COLO668 (cell line): ENCODE data around the gene SCN11A.

Source experiments
- DNase-seq: peaks from one replicate; lab custom pipeline; 2025; ENCODE audit not compliant: unreplicated experiment; lab: John Stamatoyannopoulos, UW

SCN11A gene

DNA sequence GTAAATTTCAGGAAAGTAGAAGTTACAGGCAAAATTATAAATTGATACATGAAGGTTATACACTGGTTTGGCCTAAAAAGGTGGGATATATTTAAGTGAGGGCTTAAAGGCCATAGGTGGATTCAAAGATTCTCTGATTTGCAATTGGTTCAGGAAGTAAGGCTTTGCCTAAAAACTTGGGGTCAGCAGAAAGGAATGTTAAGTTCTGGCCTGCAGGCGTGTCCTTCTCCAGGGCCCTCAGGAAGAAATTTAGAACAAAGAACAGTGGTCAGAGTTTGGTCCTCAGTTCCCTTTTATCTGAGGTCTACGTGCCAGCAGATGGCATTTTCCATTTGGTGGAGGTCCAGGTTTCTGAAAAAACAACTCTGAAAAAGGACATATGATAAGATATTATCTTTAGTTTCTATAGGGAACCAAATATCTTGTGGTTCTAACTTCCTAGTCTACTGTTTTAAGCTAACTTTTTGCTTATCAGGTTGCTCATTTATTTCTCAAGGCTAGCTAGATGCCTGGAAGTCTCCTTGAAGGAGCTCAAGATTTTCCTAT, 40.5 kb downstream of the SCN11A start:
- no peak for DNase-seq

DNA sequence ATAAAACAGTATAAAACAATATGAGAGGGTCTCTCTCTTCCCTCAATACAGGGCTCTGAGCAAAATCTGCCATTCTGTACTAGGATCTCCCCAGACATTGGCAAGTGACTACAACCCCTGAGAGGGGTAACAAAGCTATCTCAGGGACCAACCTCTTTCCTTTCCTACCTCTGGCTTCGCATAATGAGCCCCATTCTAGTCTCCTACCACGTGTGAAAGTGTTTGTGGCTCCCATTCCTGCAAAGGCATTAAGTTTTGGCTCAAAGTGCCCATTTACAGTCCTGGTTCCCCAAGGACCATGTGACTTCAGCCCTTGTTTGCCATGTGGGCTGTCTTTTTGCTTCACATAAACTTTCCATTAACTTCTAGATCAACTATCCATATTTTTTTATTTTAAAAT, 46.4 kb downstream of the SCN11A start:
- no peak for DNase-seq
